VCaP (cell line): ENCODE results near the gene AGPAT2.

Experiments used
- H3K27ac ChIP-seq: fragments of 450-650 bp; 2 replicates; pipeline ENCODE4 v1.5.1; 2017
- CTCF ChIP-seq: fragments of 450-650 bp; conservative IDR thresholded peaks from 2 replicates; pipeline ENCODE4 v1.5.1; 2017; ENCODE audit warnings: mild to moderate bottlenecking, moderate library complexity

The AGPAT2 gene

GRCh38 chr9:136645903-136646754, 41.1 kb downstream of the AGPAT2 start:
- H3K27ac ChIP-seq = no peak overlapping the region
- TF ChIP-seq CTCF = no peak

- H3K27ac ChIP-seq = no peak overlapping the region
- TF ChIP-seq CTCF = no peak
Measured at GRCh38 chr9:136645352-136645902, 41.8 kb downstream of the AGPAT2 start.

DNA sequence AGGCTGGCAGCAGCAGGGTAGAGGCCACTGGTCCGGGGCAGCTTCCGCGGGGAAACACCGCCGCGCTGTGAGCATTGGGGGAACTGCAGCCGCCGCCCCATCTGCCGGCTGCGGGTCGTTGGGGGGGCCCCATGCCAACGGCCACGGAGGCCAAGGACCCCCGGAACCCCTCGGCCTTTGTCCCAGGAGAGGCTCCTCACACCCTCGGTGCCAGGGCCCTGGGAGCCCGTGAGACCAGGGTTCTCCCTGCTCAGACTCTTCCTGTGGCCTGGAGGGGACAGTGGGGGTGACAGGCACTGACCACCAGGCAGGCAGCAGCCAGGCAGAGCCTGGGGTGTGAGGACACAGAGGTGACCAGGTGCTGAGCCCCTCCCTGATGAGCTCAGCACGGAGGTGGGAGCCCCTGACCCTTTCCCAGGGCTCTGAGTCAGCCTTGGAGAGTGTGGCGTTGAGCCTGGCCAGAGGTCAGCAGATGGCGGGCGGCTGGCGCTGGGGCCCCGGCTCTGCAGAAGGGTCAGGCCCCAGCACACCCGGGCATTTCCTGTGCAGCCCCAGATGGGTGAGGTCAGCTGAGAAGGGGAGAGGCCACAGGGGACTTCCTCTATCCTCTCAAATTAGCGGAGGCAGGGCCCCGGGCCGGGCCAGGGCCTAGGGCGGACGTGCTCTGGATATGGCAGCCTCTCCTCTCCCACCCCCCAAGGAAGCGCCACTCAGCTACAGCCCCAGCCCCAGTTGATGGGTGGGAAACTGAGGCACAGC, 42.5 kb downstream of the AGPAT2 start:
- peak overlapping the region; percentile 28; the same call in 1 of the 2 replicates for H3K27ac ChIP-seq
- peak; percentile 97 for TF ChIP-seq CTCF

- TF ChIP-seq CTCF = no peak
- H3K27ac ChIP-seq = peak overlapping the region; percentile 28; the same call in 1 of the 2 replicates
Measured at GRCh38 chr9:136644343-136644592, 43.0 kb downstream of the AGPAT2 start.

GRCh38 chr9:136643596-136644342, 43.5 kb downstream of the AGPAT2 start:
- peak overlapping the region; percentile 28; the same call in 1 of the 2 replicates for H3K27ac ChIP-seq
- TF ChIP-seq CTCF = no peak

DNA sequence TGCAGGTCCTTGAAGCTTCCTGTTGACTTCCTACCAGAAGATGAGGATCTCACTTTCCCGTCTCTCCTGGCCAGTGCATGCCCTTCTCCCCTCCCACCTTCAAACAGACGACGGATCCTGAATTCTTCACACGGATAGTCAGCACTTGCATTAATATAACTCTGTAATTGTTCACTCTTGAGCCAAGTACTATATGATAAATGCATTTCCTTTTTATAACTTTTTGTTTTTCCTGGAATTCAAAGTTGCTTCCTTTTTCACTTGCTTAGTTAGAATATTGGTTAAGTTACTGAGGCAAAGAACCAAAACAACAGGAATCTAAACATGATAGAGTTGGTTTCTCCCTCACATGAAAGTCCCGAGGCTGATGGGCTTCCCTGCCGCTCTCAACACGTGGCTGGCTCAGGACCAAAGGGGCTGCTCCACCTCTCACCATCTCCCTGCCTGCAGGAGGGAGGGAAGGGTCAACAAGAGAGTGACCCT, 44.8 kb downstream of the AGPAT2 start:
- no peak overlapping the region for H3K27ac ChIP-seq
- TF ChIP-seq CTCF = no peak
